MM.1S (cell line): ENCODE results near the gene FDPS.

Experiments
- CTCF ChIP-seq: fragments of 300-600 bp; sonication (generic); IDR thresholded peaks from 2 replicates; pipeline ENCODE4 v1.5.1; 2016; ENCODE audit warnings: antibody characterized with exemption, low read length, mixed read lengths
- EZH2 ChIP-seq: fragments of 300-600 bp; sonication (generic); optimal IDR thresholded peaks from 2 replicates; pipeline ENCODE3; 2017; ENCODE audit warnings: low read depth, mild to moderate bottlenecking, antibody characterized with exemption, low read length, mixed read lengths
- EZH2phosphoT487 ChIP-seq: fragments of 300-600 bp; sonication (generic); IDR thresholded peaks from 2 replicates; pipeline ENCODE4 v1.6.1; 2018; ENCODE audit warnings: antibody characterized with exemption, low read length

GRCh38 chr1:155323729-155324036 lies 15.0 kb downstream of the FDPS start:
- no peak for TF ChIP-seq CTCF
- no peak for TF ChIP-seq EZH2phosphoT487
- no peak for TF ChIP-seq EZH2
